ENCODE measurements around the gene MT1F. TPM values are rescaled to one million over a fixed set of nuclear protein-coding genes. Genes with fewer than 3 reads are reported as not detected.
A peak's percentile ranks its signal among the peaks of the same experiment; 100 is the strongest.

MT1F gene
- total and polyA plus RNA-seq, 9 of the 15 experiments (the other 6 are each of a cell fraction or from before 2014, with no cell fraction given) = 0.18 to 0.68 (median 0.29) TPM; not detected in 5

DNA sequence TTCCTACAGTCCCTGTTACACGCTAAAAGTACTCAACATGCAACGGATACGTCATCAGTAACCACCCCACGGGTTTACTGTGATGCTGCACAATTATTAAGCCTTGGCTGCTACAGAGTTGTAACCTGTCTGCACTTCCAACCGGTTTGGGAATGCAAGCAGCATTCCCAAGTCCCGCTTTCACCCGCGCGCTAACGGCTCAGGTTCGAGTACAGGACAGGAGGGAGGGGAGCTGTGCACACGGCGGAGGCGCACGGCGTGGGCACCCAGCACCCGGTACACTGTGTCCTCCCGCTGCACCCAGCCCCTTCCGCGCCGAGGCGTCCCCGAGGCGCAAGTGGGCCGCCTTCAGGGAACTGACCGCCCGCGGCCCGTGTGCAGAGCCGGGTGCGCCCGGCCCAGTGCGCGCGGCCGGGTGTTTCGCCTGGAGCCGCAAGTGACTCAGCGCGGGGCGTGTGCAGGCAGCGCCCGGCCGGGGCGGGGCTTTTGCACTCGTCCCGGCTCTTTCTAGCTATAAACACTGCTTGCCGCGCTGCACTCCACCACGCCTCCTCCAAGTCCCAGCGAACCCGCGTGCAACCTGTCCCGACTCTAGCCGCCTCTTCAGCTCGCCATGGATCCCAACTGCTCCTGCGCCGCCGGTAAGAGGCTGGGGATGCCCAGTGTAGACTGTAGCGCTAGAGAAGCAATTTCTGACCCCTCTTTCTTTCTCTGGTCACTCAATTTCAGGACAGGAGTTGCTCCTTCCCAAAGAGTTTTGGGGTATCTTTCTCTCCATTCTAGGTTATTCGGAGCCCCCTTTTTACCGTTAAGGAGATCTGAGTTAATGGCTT lies 49.5 kb upstream of the MT1F start, which contains the start of gene MT2A (continued):
- TF ChIP-seq, protein P1, sequence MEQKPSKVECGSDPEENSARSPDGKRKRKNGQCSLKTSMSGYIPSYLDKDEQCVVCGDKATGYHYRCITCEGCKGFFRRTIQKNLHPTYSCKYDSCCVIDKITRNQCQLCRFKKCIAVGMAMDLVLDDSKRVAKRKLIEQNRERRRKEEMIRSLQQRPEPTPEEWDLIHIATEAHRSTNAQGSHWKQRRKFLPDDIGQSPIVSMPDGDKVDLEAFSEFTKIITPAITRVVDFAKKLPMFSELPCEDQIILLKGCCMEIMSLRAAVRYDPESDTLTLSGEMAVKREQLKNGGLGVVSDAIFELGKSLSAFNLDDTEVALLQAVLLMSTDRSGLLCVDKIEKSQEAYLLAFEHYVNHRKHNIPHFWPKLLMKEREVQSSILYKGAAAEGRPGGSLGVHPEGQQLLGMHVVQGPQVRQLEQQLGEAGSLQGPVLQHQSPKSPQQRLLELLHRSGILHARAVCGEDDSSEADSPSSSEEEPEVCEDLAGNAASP (IDR thresholded peaks at IDR 0.05) = no peak
- TF ChIP-seq ZNF699 (CRISPR knock-in tag; IDR thresholded peaks at IDR 0.05; ENCODE audit: insufficient replicate concordance) (no peak), NEUROD1 (IDR thresholded peaks at IDR 0.05; ENCODE audit: borderline replicate concordance, low read depth, low read length, partially characterized antibody) (peak; percentile 7), PRMT5 (CRISPR knock-in tag; IDR thresholded peaks at IDR 0.05) (no peak), ZNF79 (CRISPR knock-in tag; IDR thresholded peaks at IDR 0.05; ENCODE audit: low read depth) (no peak), RNF2 (IDR thresholded peaks at IDR 0.05) (no peak; the same call in 1 of the 2 replicates), SREBF1 (IDR thresholded peaks at IDR 0.05; ENCODE audit: borderline replicate concordance, low read depth, low read length) (no peak), BDP1 (IDR thresholded peaks at IDR 0.05; ENCODE audit: insufficient read depth, insufficient read length) (no peak), TARDBP (IDR thresholded peaks at IDR 0.05) (no peak), E2F3 (CRISPR knock-in tag; IDR thresholded peaks at IDR 0.05) (peak; percentile 78), KLF10 (CRISPR knock-in tag; IDR thresholded peaks at IDR 0.05) (no peak), ZKSCAN8 (CRISPR knock-in tag; IDR thresholded peaks at IDR 0.05) (no peak), TAF15 (IDR thresholded peaks at IDR 0.05; ENCODE audit: low read depth, low read length) (no peak), ZNF143 (CRISPR knock-in tag; IDR thresholded peaks at IDR 0.05) (no peak), CREM (IDR thresholded peaks at IDR 0.05; ENCODE audit: low read depth) (peak; percentile 46; the same call in 1 of the 2 replicates), ZNF586 (CRISPR knock-in tag; conservative IDR thresholded peaks at IDR 0.05) (no peak), BACH1 (tag; IDR thresholded peaks at IDR 0.05) (no peak), SLC30A9 (CRISPR knock-in tag; IDR thresholded peaks at IDR 0.05) (no peak), SMAD3 (CRISPR knock-in tag; conservative IDR thresholded peaks at IDR 0.05) (no peak)
- TF ChIP-seq, protein P2, sequence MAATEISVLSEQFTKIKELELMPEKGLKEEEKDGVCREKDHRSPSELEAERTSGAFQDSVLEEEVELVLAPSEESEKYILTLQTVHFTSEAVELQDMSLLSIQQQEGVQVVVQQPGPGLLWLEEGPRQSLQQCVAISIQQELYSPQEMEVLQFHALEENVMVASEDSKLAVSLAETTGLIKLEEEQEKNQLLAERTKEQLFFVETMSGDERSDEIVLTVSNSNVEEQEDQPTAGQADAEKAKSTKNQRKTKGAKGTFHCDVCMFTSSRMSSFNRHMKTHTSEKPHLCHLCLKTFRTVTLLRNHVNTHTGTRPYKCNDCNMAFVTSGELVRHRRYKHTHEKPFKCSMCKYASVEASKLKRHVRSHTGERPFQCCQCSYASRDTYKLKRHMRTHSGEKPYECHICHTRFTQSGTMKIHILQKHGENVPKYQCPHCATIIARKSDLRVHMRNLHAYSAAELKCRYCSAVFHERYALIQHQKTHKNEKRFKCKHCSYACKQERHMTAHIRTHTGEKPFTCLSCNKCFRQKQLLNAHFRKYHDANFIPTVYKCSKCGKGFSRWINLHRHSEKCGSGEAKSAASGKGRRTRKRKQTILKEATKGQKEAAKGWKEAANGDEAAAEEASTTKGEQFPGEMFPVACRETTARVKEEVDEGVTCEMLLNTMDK (IDR thresholded peaks at IDR 0.05; ENCODE audit: borderline replicate concordance, insufficient read depth, low read depth, low read length, poor library complexity, severe bottlenecking) = no peak
- TF ChIP-seq, protein P3, sequence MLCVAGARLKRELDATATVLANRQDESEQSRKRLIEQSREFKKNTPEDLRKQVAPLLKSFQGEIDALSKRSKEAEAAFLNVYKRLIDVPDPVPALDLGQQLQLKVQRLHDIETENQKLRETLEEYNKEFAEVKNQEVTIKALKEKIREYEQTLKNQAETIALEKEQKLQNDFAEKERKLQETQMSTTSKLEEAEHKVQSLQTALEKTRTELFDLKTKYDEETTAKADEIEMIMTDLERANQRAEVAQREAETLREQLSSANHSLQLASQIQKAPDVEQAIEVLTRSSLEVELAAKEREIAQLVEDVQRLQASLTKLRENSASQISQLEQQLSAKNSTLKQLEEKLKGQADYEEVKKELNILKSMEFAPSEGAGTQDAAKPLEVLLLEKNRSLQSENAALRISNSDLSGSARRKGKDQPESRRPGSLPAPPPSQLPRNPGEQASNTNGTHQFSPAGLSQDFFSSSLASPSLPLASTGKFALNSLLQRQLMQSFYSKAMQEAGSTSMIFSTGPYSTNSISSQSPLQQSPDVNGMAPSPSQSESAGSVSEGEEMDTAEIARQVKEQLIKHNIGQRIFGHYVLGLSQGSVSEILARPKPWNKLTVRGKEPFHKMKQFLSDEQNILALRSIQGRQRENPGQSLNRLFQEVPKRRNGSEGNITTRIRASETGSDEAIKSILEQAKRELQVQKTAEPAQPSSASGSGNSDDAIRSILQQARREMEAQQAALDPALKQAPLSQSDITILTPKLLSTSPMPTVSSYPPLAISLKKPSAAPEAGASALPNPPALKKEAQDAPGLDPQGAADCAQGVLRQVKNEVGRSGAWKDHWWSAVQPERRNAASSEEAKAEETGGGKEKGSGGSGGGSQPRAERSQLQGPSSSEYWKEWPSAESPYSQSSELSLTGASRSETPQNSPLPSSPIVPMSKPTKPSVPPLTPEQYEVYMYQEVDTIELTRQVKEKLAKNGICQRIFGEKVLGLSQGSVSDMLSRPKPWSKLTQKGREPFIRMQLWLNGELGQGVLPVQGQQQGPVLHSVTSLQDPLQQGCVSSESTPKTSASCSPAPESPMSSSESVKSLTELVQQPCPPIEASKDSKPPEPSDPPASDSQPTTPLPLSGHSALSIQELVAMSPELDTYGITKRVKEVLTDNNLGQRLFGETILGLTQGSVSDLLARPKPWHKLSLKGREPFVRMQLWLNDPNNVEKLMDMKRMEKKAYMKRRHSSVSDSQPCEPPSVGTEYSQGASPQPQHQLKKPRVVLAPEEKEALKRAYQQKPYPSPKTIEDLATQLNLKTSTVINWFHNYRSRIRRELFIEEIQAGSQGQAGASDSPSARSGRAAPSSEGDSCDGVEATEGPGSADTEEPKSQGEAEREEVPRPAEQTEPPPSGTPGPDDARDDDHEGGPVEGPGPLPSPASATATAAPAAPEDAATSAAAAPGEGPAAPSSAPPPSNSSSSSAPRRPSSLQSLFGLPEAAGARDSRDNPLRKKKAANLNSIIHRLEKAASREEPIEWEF (CRISPR knock-in tag; IDR thresholded peaks at IDR 0.05) = no peak
